ENCODE results near the gene EVC2. TPM values are rescaled to one million over a fixed set of nuclear protein-coding genes. Genes with fewer than 3 reads are reported as not detected.
A peak's percentile ranks its signal among the peaks of the same experiment; 100 is the strongest.

EVC2 gene
- total and polyA plus RNA-seq, 9 of the 15 experiments (the other 6 are each of a cell fraction or from before 2014, with no cell fraction given), result 0.03 to 0.55 (median 0.38) TPM; not detected in 1

GRCh38 chr4:5532100-5532499 is 176.3 kb downstream of the EVC2 start:
- no TSS peak for BruUV-seq (replicated peaks)
- CTCF ChIA-PET (ENCODE audit: low intra/inter-chr PET ratio), result no interaction called here

GRCh38 chr4:5528031-5528436 is 180.3 kb downstream of the EVC2 start:
- H3K79me2 ChIP-seq (ENCODE audit: control insufficient read depth, insufficient read depth, low read length), result no peaks in the 10 kb centered on the region
- in situ Hi-C loops (cut with MboI) (no loop called here), intact Hi-C loops (cut with micrococcal nuclease) (no loop called here)
- H3K36me3 ChIP-seq (ENCODE audit: control insufficient read depth, insufficient read depth, low read length), result no peaks in the 10 kb centered on the region
- H4K20me1 ChIP-seq (replicated peaks; ENCODE audit: control insufficient read depth, insufficient read depth, low read length), result no peaks in the 10 kb centered on the region
- TF ChIP-seq LARP7 (IDR thresholded peaks at IDR 0.05) (no peak), TFAP4 (CRISPR knock-in tag; IDR thresholded peaks at IDR 0.05; ENCODE audit: borderline replicate concordance) (no peak), ZNF764 (CRISPR knock-in tag; IDR thresholded peaks at IDR 0.05; ENCODE audit: low read depth) (no peak), ADNP (tag; IDR thresholded peaks at IDR 0.05) (no peak), NCOR1 (IDR thresholded peaks at IDR 0.05) (no peak)
- ATAC-seq, result no peak
- 2% methylated on average over 4 of the region's 4 CpGs for WGBS (ENCODE audit: insufficient coverage, low coverage, missing lambda C conversion rate)
- BruUV-seq (replicated peaks), result no TSS peak
- no peak for FAIRE-seq
- H3K9ac ChIP-seq (ENCODE audit: insufficient read depth in 1 of 2, low read depth in 2 of 2, low read length in 2 of 2), result no peak overlapping the region
- H2AFZ ChIP-seq (ENCODE audit: low read depth, low read length), result no peak overlapping the region
- H3K4me2 ChIP-seq (ENCODE audit: insufficient read depth, low read length), result no peak overlapping the region
- DNase-seq (ENCODE audit: extremely low read depth in 1 of 4, low spot score in 3 of 4), result no peak
- no peak overlapping the region for H3K27ac ChIP-seq (ENCODE audit: extremely low read depth, low read depth, low read length)
- peaks cover 2 to 10% of the 10 kb centered on the region in 2 experiments; a peak in 1 of 5 replicates for H3K27me3 ChIP-seq (ENCODE audit: control insufficient read depth in 2 of 2, insufficient read depth in 2 of 2, low read length in 2 of 2)
- H3K4me3 ChIP-seq, result no peak overlapping the region
- H3K4me1 ChIP-seq (replicated peaks in 1 of 2; ENCODE audit: control insufficient read depth in 2 of 2, insufficient read depth in 2 of 2, low read length in 2 of 2), result no peaks in the 10 kb centered on the region
- ChIA-PET CTCF (ENCODE audit: low intra/inter-chr PET ratio) (no interaction called here), POLR2A (interaction anchor here (0.6 kb wide), 1 partner anchor 72 kb away, joined by 3 read pairs; no protein-coding TSS in a partner anchor)
- H3K9me1 ChIP-seq (ENCODE audit: control insufficient read depth, insufficient read depth, low read length), result no peaks in the 10 kb centered on the region
- no peaks in the 10 kb centered on the region for H3K9me3 ChIP-seq (replicated peaks; ENCODE audit: control insufficient read depth, insufficient read depth, low read depth, low read length)

More at GRCh38 chr4:5532100-5532499, 176.3 kb downstream of the EVC2 start:
- WGBS (ENCODE audit: insufficient coverage, low coverage, missing lambda C conversion rate), result 0% methylated on average over 2 of the region's 2 CpGs
- ATAC-seq, result no peak
- H3K4me3 ChIP-seq, result no peak overlapping the region
- H3K36me3 ChIP-seq (ENCODE audit: control insufficient read depth, insufficient read depth, low read length), result no peaks in the 10 kb centered on the region
- H3K27me3 ChIP-seq (ENCODE audit: control insufficient read depth in 2 of 2, insufficient read depth in 2 of 2, low read length in 2 of 2), result peaks cover 2 to 17% of the 10 kb centered on the region in 2 experiments; a peak in 1 of 5 replicates
- no peak overlapping the region for H3K4me2 ChIP-seq (ENCODE audit: insufficient read depth, low read length)
- H4K20me1 ChIP-seq (replicated peaks; ENCODE audit: control insufficient read depth, insufficient read depth, low read length), result no peaks in the 10 kb centered on the region
- H3K9me1 ChIP-seq (ENCODE audit: control insufficient read depth, insufficient read depth, low read length), result no peaks in the 10 kb centered on the region
- intact Hi-C loops (cut with micrococcal nuclease), result no loop called here
- TF ChIP-seq, protein P1, sequence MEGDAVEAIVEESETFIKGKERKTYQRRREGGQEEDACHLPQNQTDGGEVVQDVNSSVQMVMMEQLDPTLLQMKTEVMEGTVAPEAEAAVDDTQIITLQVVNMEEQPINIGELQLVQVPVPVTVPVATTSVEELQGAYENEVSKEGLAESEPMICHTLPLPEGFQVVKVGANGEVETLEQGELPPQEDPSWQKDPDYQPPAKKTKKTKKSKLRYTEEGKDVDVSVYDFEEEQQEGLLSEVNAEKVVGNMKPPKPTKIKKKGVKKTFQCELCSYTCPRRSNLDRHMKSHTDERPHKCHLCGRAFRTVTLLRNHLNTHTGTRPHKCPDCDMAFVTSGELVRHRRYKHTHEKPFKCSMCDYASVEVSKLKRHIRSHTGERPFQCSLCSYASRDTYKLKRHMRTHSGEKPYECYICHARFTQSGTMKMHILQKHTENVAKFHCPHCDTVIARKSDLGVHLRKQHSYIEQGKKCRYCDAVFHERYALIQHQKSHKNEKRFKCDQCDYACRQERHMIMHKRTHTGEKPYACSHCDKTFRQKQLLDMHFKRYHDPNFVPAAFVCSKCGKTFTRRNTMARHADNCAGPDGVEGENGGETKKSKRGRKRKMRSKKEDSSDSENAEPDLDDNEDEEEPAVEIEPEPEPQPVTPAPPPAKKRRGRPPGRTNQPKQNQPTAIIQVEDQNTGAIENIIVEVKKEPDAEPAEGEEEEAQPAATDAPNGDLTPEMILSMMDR (IDR thresholded peaks at IDR 0.05 in 2 of 3, conservative IDR thresholded peaks at IDR 0.05 in 1 of 3; ENCODE audit: insufficient read depth in 2 of 3, low read depth in 1 of 3, low read length in 3 of 3), result no peak
- peak; percentile 88 for TF ChIP-seq ZNF134 (CRISPR knock-in tag; conservative IDR thresholded peaks at IDR 0.05)
- POLR2A ChIA-PET, result no interaction called here
- no peak overlapping the region for H2AFZ ChIP-seq (ENCODE audit: low read depth, low read length)
- DNase-seq (ENCODE audit: extremely low read depth in 1 of 4, low spot score in 3 of 4), result no peak
- H3K9me3 ChIP-seq (replicated peaks; ENCODE audit: control insufficient read depth, insufficient read depth, low read depth, low read length), result no peaks in the 10 kb centered on the region
- in situ Hi-C loops (cut with MboI), result no loop called here
- no peaks in the 10 kb centered on the region for H3K79me2 ChIP-seq (ENCODE audit: control insufficient read depth, insufficient read depth, low read length)
- no peaks in the 10 kb centered on the region for H3K4me1 ChIP-seq (replicated peaks in 1 of 2; ENCODE audit: control insufficient read depth in 2 of 2, insufficient read depth in 2 of 2, low read length in 2 of 2)
- no peak overlapping the region for H3K9ac ChIP-seq (ENCODE audit: insufficient read depth in 1 of 2, low read depth in 2 of 2, low read length in 2 of 2)
- no peak overlapping the region for H3K27ac ChIP-seq (ENCODE audit: extremely low read depth, low read depth, low read length)
- no peak for FAIRE-seq
